ENCODE results near the gene KRAS.

KRAS gene

DNA sequence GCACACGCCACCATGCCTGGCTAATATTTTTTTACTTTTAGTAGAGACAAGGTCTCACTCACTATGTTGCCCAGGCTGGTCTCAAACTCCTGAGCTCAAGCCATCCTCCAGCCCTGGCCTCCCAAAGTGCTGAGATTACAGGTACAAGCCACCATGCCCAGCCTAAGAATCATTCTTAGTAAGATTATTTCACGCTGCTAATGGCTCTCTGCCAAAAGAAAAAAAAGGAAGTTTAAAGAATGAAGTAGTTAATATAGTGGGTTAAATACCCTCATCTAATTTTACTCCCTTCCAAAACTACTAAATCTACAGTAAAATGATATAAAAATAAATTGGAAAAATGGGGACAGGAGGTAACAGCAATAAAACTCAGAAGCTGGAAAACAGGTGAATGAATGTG, 53.1 kb downstream of the KRAS start:
- DNase-seq (ENCODE audit: low read depth in 2 of 2, low spot score in 1 of 2) = no peak

DNA sequence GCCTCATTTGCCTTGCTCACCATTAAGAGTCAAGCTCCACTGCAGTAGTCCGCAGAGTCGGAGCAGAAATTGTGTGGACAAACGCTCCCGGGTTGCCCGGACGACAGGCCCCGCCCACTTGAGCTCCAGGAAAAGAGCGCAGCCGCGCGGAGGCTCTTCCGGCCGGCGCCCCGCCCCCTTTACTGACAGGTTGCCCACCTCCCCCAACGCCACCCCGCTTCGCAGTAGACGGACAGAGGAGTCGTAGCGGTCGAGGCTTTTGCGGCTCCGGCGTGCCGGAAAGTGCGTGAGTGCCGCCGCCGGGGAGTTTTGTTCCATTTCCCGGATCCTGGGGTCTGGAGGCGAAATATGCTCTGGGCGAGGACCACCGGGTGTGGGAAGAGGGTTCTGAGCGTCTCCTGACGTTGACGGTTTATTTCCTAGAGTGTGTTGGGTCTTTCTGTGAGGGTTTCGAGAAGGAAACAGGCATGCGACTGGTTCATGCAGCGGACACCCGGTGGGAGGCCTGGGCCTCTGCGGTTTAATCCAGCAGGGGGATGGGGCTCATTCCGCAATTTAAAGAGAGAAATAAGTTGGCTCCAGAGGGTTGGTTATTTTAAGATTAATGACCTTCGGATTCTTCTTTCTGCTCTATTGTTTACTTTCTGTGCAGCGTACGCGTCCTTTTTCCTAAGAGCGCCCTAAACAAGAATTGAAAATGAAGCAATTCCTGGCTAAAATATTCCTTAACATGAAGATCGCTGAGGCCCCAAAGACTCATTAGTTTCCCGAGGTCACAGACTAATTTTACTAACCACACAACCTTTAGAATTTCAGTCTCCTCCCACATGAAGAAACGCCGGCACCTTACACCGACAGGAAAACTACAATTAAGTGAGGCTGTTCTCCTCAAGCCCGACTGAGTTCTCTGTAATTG, 55.4 kb downstream of the KRAS start, which contains the start of the genes DNAI7 and ETFRF1:
TSS of gene DNAI7 (minus strand) at position 105 of the 916 bp plus-strand sequence. CDS start at position 23, 82 bp downstream.
TSS of gene ETFRF1 (plus strand) at position 182 of the 916 bp plus-strand sequence. CDS start 8,720 bp downstream, outside the sequence.
- DNase-seq (ENCODE audit: low read depth in 2 of 2, low spot score in 1 of 2) = peak; percentile 87 to 90

DNA sequence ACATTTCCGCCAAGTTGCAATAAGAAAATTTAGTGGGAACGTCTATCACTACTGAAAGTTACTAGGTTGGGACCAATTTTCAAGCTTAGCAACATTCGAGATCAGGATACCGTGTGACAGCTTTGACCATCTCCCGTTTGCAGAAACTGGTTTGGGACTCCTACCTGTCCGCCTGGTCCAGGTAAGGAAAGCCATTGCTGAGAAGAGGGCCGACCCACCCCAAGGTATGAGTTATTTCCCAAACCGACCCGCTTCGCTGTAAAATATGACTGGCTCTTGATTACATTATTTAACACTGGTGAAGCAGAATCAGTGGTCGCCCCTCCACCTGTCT, 56.0 kb downstream of the KRAS start:
- no peak for DNase-seq (ENCODE audit: low read depth in 2 of 2, low spot score in 1 of 2)

DNA sequence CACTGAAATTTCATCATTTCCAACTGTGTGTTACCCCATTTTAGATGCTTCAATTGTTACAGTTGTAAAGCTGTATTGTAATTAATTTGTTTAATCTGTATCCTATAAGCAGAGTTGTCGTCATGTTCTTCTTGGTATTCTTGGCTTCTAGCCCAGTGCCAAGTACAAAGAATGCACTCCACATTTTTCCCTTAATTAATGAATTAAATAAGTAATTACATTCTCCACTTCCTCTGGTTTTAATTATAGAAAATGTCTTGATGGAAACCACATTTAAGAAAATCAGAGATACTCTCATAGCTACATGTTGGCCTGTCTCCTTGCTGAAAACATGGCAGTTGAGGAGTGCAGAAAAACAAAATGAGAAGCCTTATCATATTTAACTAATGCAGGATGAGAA, 56.5 kb downstream of the KRAS start:
- DNase-seq (ENCODE audit: low read depth in 2 of 2, low spot score in 1 of 2) = no peak

DNA sequence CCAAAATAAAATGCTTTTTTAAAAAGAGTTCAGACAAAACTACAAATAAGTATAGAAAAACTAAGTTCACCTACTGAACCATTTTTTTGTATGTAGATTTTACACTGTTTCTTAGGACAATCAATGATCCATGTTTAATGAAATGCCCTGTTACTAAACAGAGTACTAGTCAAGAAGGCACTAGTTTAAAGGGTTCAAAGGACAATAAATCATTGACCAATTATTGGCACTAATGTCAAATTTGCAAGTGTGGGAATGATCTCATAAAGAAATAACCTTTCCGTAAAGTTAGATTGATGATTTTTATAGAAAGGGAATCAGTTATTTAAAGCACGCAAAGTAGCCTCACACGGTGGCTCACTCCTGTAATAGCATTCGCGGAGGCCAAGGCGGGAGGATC, 59.9 kb downstream of the KRAS start:
- DNase-seq (ENCODE audit: low read depth in 2 of 2, low spot score in 1 of 2) = no peak

DNA sequence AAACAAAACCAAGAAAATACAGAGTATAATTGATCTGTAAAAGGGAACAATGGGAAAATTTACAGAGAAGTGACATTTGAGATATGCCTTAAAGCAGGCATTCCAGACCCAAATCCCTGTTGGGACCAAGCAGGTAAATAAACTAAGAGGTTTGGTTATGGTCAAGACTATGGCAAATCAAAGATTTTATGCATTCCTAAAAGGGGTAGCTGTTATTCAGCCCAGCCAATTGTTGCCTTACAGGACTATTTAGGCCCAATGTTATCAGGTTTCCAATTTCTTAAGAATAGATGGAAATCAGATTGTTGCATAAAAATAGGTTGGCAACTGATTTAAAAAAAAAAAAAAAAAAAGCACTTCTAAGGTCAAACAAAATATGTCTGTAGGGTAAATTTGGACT, 61.1 kb downstream of the KRAS start:
- no peak for DNase-seq (ENCODE audit: low read depth in 2 of 2, low spot score in 1 of 2)

DNA sequence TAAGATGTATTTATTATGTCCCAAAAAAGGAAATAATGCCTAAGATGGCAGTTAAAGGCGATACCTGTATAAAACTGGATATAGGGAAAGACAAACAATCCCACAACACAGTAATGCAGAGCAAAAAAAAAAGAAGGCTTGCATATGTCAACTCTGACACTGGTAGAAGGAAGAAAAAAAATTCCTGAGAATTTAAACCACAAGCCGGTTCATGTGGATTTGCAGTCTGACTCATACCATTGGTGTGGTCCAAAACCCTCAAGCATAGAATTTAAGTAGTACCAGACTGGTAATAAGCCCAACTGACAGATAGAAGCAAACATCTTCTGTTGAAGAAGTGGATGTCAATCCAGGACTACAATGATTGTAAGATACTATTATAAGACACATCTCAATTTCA, 62.9 kb downstream of the KRAS start:
- DNase-seq (ENCODE audit: low read depth in 2 of 2, low spot score in 1 of 2) = no peak

DNA sequence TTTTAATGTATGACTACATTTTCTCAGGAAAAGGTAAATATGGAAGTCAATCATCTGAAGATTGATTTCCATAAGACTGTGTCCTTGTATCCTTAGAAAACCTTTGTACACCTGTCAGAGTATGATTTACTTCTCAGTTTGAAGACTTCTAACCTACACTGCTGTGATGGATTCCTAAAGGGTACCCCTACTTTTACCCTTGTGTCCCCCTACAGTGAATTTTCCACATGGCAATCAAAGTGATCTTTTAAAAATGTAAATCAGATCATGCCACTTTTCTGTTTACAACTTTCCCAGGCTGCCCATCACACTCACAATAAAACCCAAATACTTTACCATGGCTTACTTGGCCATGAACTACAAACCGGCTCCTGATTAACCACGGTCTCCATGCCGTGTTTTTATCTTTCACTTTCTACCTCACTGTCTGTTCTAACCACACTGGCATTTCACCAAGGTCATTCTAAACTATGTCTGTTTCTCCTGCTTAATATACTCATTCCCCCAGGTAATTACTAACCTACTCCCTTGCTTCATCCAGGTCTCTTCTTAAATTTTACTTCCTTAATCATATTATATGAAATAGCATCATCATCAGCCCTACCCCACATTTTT, 63.8 kb downstream of the KRAS start:
- no peak for DNase-seq (ENCODE audit: low read depth in 2 of 2, low spot score in 1 of 2)

DNA sequence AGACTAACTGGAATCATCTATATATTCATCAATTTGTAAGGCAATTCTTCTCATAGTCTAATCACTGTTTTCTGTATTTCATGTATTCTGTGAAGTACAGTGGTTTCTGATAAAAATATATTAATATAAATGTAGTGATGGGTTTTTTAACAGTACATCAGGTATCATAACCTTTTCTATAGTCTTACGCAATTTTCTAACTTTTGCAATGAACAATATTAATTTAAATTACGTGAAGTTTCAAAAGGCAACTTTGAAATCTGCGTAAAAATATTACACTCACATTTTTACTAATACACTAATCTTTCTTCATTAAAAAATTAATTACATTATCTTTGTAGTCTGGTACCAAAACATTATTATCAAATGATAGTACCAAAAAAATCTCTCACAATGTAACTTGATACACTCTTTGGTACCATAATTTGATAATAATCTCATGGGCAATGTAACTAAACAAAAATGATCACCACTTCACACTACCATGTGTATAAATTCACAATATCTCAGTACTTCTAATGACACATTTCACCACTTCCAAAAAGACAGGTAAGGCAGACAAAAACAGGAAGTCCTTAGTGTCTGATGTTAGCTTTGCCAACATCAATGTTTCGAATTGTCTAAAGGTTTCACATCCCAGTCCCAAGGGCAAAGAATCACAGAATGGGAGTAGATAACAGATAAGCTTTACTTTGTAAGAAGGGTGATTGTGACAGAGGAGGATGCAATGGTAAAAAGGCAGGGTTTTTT, 64.5 kb downstream of the KRAS start:
- DNase-seq (ENCODE audit: low read depth in 2 of 2, low spot score in 1 of 2) = no peak

DNA sequence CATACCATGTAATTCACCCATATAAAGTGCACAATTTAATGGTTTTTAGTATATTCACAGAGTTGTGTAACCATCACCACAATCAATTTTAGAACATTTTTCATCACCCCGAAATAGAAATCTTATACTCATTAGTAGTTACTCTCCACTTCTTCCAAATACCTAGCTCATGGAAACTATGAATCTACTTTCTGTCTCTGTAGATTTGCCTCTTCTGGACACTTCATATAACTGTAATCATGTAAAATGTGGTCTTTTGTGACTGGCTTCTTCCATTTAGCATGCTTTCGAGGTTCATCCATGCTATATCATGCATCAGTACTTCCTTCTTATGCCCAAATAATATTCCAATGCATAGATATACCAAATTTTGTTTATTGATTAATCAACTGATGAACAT, 66.6 kb downstream of the KRAS start:
- no peak for DNase-seq (ENCODE audit: low read depth in 2 of 2, low spot score in 1 of 2)

DNA sequence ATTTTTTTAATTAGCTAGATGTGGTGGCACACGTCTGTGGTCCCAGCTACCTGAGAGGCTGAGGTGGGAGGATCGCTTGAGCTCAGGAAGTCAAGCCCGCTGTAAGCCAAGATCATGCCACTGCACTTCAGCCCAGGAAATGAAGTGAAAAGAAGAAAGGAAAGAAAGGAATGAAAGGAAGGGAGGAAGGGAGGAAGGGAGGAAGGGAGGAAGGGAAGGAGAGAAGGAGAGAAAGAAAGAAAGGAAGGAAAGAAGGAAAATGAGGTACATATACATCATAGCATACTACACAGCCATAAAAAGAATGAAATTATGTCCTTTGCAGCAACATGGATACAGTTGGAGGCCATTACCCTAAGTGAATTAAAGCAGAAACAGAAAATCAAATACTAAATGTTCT, 68.0 kb downstream of the KRAS start:
- DNase-seq (ENCODE audit: low read depth in 2 of 2, low spot score in 1 of 2) = no peak

DNA sequence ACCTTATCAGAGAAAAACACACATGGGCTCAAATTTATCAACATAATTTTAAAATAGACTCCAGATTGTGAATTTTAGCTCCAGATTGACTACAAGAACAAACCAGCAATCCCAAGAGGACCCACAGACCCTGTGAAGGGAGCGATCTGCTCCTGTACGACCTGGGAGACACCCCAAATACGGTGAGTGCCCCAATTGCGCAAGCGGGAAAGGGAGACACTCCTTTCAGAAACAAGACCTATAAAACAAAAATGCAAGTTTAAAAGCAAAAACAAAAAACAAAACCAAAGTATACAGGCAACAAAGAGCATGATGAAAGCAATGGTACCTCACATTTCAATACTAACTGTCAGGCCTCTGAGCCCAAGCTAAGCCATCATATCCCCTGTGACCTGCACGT, 87.9 kb downstream of the KRAS start:
- no peak for DNase-seq (ENCODE audit: low read depth in 2 of 2, low spot score in 1 of 2)

DNA sequence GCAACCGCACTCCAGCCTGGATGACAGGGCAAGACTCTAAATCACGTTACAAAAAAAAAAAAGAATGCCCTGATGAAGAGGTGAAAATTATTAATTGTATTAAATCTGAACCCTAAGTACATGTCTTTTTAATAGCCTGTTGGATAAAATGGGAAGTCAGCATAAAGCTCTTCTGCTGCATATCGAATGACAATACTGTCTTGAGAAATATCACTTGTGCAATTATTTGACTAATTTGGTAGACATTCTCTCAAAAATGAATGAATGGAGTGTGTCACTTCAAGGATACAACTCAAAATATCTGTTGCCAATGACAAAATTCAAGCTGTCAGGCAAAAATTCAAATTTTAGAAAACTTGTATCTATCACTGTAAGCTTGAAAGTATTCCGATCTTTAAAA, 94.7 kb downstream of the KRAS start:
- DNase-seq (ENCODE audit: low read depth in 2 of 2, low spot score in 1 of 2) = no peak

DNA sequence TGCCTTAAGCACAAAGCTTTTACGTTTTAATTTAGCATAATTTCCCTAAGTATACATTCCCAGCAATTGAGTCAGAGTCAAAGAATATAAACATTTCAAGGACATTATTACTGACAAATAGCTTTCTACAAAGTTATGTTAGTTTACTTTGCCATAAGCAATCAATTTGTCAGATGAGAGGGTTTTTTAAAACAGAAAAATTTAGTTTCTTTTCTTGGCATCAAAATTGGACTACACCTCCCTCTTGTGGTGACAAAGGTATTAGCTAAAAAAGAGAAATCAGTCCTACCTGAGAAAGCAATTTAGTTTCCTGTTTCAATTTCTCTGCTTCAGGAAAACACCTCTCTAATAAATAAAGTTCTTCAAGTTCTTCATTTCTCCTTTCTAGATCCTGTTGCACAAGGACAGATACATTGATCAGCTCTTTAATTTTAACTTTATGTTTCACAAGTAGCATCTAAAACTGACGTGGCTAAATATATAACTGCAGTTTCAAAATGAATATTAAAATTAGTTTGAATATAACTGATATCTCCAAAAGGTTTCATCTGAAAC, 95.6 kb downstream of the KRAS start:
- DNase-seq (ENCODE audit: low read depth in 2 of 2, low spot score in 1 of 2) = no peak

Data from stimulated activated CD8-positive, alpha-beta memory T cell treated with anti-CD3 and anti-CD28 coated beads, Interleukin-4, amount 100 ng/mL, for 4 hours (primary cell).